ENCODE measurements around the gene NFKB1. TPM values are rescaled to one million over a fixed set of nuclear protein-coding genes. Genes with fewer than 3 reads are reported as not detected.

Gene NFKB1
- total and polyA plus RNA-seq, 2 donors (not counting 1 experiment from before 2014, with no cell fraction given) = 32.0 to 88.1 TPM

GRCh38 chr4:102525097-102525496, 23.9 kb downstream of the NFKB1 start:
- WGBS (ENCODE audit: insufficient coverage) = no CpG with 5 or more reads among the region's 5 CpGs
- no peaks in the 10 kb centered on the region for H3K9me3 Mint-ChIP-seq (ENCODE audit: insufficient read depth)
- no peak for TF ChIP-seq EZH2 (IDR thresholded peaks at IDR 0.05; ENCODE audit: borderline replicate concordance, insufficient read depth, low read depth, low read length, poor library complexity, severe bottlenecking)
- no peak for TF ChIP-seq CTCF (IDR thresholded peaks at IDR 0.05)
- Histone ChIP-seq H4K20me1 (ENCODE audit: control insufficient read depth, insufficient read depth, low read length, poor library complexity, severe bottlenecking) (peaks cover 87% of the 10 kb centered on the region), H3K27me3 (replicated peaks in 1 of 4; ENCODE audit: control extremely low read depth in 1 of 4, control insufficient read depth in 3 of 4, insufficient read depth in 4 of 4, low read length in 3 of 4) (no peaks in the 10 kb centered on the region), H3K9ac (ENCODE audit: low read length) (no peak overlapping the region), H3K4me2 (replicated peaks; ENCODE audit: low read depth, low read length, poor library complexity, severe bottlenecking) (no peak overlapping the region), H2AFZ (ENCODE audit: insufficient read depth, low read depth, low read length, poor library complexity, severe bottlenecking) (no peak overlapping the region), H3K36me3 (replicated peaks in 1 of 2; ENCODE audit: control extremely low read depth in 1 of 2, control insufficient read depth in 1 of 2, extremely low read depth in 1 of 2, insufficient read depth in 2 of 2, low read length in 1 of 2) (peaks cover 8 to 29% of the 10 kb centered on the region in 2 experiments), H3K27ac (ENCODE audit: low read length in 2 of 2) (no peak overlapping the region), H3K4me1 (ENCODE audit: control insufficient read depth in 2 of 2, insufficient read depth in 2 of 2, low read length in 2 of 2) (peaks cover 7 to 21% of the 10 kb centered on the region in 2 donors), H3K4me3 (ENCODE audit: control extremely low read depth in 1 of 5, extremely low read depth in 1 of 5, insufficient read depth in 1 of 5, low read depth in 2 of 5, low read length in 4 of 5) (no peak overlapping the region), H3K9me3 (ENCODE audit: control extremely low read depth in 1 of 3, control insufficient read depth in 2 of 3, insufficient read depth in 1 of 3, low read length in 2 of 3) (no peaks in the 10 kb centered on the region), H3K79me2 (ENCODE audit: control insufficient read depth, insufficient read depth, low read length) (peaks cover 83% of the 10 kb centered on the region)
- H3K27me3 Mint-ChIP-seq = no peaks in the 10 kb centered on the region
- no peak overlapping the region for H3K27ac Mint-ChIP-seq
- no peak for DNase-seq
- CTCF ChIA-PET = no interaction called here
- H3K4me1 Mint-ChIP-seq = peaks cover 73% of the 10 kb centered on the region
- POLR2A ChIA-PET = no interaction called here
- no peak overlapping the region for H3K4me3 Mint-ChIP-seq
- ATAC-seq (ENCODE audit: low read depth) = no peak
- intact Hi-C loops (cut with micrococcal nuclease) = no loop called here

DNA sequence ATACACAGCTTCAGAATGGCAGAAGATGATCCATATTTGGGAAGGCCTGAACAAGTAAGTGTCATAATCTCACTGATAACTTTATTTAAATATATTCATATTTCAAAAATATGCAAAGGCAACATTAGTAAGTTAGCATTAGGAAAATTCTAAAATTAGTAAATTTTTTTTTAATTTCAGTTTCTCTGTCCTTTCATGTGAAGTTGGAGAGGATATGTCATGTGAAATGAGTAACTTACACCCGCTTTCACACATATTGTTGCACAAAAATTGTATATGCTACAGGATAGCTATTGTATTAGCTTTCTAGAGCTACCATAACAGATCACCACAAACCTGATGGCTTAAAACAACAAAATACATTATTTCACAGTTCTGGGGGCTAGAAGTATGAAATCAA, 24.3 kb downstream of the NFKB1 start:
- Histone ChIP-seq H3K4me1 (ENCODE audit: control insufficient read depth in 2 of 2, insufficient read depth in 2 of 2, low read length in 2 of 2) (peaks cover 7 to 18% of the 10 kb centered on the region in 2 donors), H3K4me2 (replicated peaks; ENCODE audit: low read depth, low read length, poor library complexity, severe bottlenecking) (no peak overlapping the region), H3K4me3 (ENCODE audit: control extremely low read depth in 1 of 5, extremely low read depth in 1 of 5, insufficient read depth in 1 of 5, low read depth in 2 of 5, low read length in 4 of 5) (no peak overlapping the region), H3K9me3 (ENCODE audit: control extremely low read depth in 1 of 3, control insufficient read depth in 2 of 3, insufficient read depth in 1 of 3, low read length in 2 of 3) (no peaks in the 10 kb centered on the region), H4K20me1 (ENCODE audit: control insufficient read depth, insufficient read depth, low read length, poor library complexity, severe bottlenecking) (peaks cover 87% of the 10 kb centered on the region), H3K9ac (ENCODE audit: low read length) (no peak overlapping the region), H3K27me3 (replicated peaks in 1 of 4; ENCODE audit: control extremely low read depth in 1 of 4, control insufficient read depth in 3 of 4, insufficient read depth in 4 of 4, low read length in 3 of 4) (no peaks in the 10 kb centered on the region), H2AFZ (ENCODE audit: insufficient read depth, low read depth, low read length, poor library complexity, severe bottlenecking) (no peak overlapping the region), H3K79me2 (ENCODE audit: control insufficient read depth, insufficient read depth, low read length) (peaks cover 83% of the 10 kb centered on the region), H3K36me3 (replicated peaks in 1 of 2; ENCODE audit: control extremely low read depth in 1 of 2, control insufficient read depth in 1 of 2, extremely low read depth in 1 of 2, insufficient read depth in 2 of 2, low read length in 1 of 2) (peaks cover 10 to 33% of the 10 kb centered on the region in 2 experiments), H3K27ac (ENCODE audit: low read length in 2 of 2) (no peak overlapping the region)
- intact Hi-C loops (cut with micrococcal nuclease) = no loop called here
- DNase-seq = no peak
- CTCF ChIA-PET = no interaction called here
- Mint-ChIP-seq H3K4me3 (no peak overlapping the region), H3K4me1 (peaks cover 72% of the 10 kb centered on the region), H3K27ac (no peak overlapping the region), H3K9me3 (ENCODE audit: insufficient read depth) (no peaks in the 10 kb centered on the region), H3K27me3 (no peaks in the 10 kb centered on the region)
- TF ChIP-seq EZH2 (IDR thresholded peaks at IDR 0.05; ENCODE audit: borderline replicate concordance, insufficient read depth, low read depth, low read length, poor library complexity, severe bottlenecking) (no peak), CTCF (IDR thresholded peaks at IDR 0.05) (no peak)
- ATAC-seq (ENCODE audit: low read depth) = no peak
- POLR2A ChIA-PET = no interaction called here
- no CpG with 5 or more reads among the region's 1 CpG for WGBS (ENCODE audit: insufficient coverage)

Data from B cell (primary cell).